Stimulated activated CD4-positive, alpha-beta T cell treated with anti-CD3 and anti-CD28 coated beads, Interleukin-2, amount 100 ng/mL, for 24 hours (primary cell): ENCODE measurements around the gene SLC6A19.

ENCODE experiments used
- DNase-seq, 2 donors: peaks; one replicate each; pipeline ENCODE4 v3.0.0-alpha.2; 2020

The SLC6A19 gene

DNA sequence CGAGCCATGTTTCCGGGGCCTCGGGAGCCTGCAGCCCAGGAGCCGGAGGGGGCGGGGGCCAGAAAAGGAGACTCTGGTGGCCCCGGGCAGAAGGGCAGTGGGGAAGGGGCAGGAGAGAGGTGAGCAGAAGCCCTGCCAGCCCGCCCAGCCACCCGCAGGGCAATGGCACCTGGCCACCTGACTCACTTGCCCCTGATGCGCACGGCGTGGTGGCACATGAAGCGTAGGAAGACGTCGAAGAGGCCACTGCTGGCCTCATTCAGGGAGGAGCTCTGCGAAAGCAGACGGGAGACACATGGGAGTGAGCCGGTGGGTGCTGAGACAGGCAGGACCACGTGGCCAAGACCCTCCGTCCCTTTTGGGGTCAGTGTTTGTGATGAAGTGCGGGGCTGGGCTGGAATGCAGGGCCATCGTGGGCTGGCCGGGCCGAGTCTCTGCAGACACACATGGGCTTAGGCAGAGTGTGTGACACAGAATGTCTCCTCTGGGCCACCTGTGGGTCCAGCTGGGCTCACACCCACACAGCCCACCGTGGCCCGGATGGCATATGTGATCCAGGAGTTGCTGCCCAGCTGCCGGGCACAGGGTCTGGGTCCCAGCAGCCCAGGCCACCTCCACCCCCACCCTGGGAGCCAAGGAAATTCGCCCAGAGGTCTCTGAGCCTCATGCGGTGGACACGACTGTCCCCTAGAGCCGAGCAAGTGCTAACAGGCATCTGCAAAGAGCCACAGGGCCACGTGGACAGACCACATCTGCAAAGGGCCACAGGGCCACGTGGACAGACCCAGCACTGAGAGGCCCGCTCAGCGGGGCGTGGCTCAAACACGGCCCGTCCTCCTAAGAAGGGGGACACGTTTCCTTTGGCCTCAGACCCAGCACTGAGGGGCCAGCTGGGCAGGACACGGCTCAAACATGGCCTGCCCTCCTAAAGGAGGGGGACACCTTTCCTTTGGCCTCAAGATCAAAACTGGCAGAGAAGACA lies 69.8 kb downstream of the SLC6A19 start:
- DNase-seq, result no peak

DNA sequence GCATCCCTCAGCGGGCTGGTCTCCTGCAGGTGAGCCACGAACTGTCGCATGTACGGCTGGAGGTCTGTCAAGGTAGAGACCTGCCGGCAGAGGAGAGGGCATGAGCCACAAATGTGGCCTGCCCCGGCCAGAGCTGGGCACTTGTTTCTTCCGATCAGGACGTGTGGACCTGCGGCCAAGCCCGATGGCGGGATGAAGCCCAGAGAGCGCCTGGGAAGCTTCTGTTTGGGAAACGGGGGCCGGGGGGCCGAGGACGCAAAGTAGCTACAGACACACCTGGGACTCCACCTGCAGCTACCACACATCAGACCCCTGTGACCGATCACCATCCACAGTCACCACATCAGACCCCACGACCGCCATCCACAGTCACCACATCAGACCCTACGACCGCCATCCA lies 70.8 kb downstream of the SLC6A19 start:
- DNase-seq, result no peak

DNA sequence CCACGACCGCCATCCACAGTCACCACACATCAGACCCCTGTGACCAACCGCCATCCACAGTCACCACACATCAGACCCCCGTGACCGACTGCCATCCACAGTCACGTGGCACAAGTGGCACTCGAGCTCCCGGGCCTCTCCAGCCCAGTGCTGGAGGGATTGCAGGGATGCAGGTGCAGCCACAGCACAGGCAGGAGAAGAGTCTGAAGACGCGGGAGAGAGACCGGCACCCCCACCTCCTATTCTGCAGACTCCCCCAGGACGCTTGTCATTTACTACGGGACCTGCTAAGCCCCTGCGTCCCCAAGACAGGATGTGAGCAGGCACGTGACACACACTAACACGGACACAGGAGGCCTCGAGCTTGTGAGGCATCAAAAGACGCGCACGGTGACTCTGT lies 72.3 kb downstream of the SLC6A19 start:
- no peak for DNase-seq

DNA sequence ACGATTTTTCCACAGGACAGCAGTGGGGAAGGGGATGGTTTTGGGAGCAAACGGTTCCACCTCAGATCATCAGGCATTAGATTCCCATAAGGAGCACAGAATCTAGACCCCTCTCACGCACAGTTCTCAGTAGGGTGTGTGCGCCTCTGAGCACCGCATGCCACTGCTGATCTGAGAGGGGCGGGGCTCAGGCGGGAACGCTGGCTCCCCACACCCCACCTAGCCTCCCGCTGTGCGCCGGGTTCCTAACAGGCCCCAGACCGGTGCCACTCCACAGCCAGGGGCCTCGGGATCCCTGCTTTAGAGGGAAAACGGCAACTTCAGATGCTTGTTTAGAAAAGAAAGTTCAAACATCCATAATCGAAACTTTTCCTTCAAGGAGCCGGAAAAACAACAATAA lies 73.1 kb downstream of the SLC6A19 start:
- DNase-seq, result no peak
